Lower leg skin (tissue), 4 donors: ENCODE data around the gene C1orf52. TPM values are rescaled to one million over a fixed set of nuclear protein-coding genes. Genes with fewer than 3 reads are reported as not detected.
A peak's percentile ranks its signal among the peaks of the same experiment; 100 is the strongest.

Experiments used
- DNase-seq, 2 donors: peaks; one replicate each; pipeline ENCODE4 v3.0.0-alpha.2; 2019; ENCODE audit warnings: low spot score in 2 of 2
- H3K4me3 ChIP-seq: fragments of 200-600 bp; sonication (generic); 2 replicates; pipeline ENCODE4 v1.5.1; 2017; ENCODE audit warnings: mild to moderate bottlenecking, low read depth; ENCODE audit not compliant: poor library complexity, severe bottlenecking
- POLR2A ChIP-seq, 2 donors: fragments of 450-650 bp; IDR thresholded peaks; one replicate each; pipeline ENCODE4 v1.6.1; 2016 to 2017; ENCODE audit warnings: antibody characterized with exemption in 2 of 2, mild to moderate bottlenecking in 1 of 2, moderate library complexity in 1 of 2
- WGBS, 2 donors: methylation state at CpG; one replicate each; pipeline ENCODE4 v1.1.5; 2018; 5-methylcytosine and 5-hydroxymethylcytosine counted together
- intact Hi-C: fragments of 100-400 bp; cut with DNase I; formaldehyde crosslinking; loops from one replicate; pipeline ENCODE4 v1.15.0; 2023; ENCODE audit warnings: low total_unique reads
- total RNA-seq, 4 donors: library from RNA; depleted of rRNA; stranded (reverse); fragments of >200 nt; gene quantifications; one replicate each; pipeline ENCODE4 v1.1.0, GENCODE V29; 2016
- TF ChIP-seq, protein P1 (sequence below), 3 donors: fragments of 450-650 bp; IDR thresholded peaks; one replicate each; pipeline ENCODE4 v1.5.1; 2016; ENCODE audit warnings: antibody characterized with exemption in 3 of 3, mild to moderate bottlenecking in 3 of 3, moderate library complexity in 2 of 3

C1orf52 gene
- total RNA-seq, 4 donors from 2014 or later = 12.4 to 27.0 (median 20.5) TPM

DNA sequence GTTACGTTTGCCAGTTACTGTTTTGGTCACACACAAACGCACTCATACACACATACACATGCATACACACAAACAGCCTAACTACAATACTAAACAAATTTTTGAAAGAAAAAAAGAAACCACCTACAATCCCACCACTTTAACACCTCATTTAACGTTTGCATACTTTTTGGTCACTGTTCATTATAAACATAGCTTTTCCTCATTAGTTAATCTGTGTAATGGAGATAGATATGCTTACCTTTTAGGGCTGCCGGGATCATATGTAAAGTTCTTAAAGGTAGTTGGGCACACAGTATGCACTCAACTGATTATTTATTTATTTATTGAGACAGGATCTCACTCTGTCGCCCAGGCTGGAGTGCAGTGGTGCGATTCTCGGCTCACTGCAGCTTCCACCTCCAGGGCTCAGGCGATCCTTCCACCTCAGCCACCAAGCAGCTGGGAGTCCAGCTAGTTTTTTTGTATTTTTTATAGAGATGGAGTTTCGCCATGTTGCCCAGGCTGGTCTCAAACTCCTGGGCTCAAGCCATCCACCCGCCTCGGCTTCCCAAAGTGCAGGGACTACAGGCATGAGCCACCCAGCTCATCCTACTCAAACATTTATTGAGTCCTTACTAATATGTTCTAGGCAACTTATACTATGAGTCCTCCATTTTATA is 17.6 kb upstream of the C1orf52 start:
- 58 to 62% methylated on average over 11 of the region's 11 CpGs for WGBS, 2 donors
- intact Hi-C loops = no loop called here
- DNase-seq = no peak
- TF ChIP-seq, protein P1, sequence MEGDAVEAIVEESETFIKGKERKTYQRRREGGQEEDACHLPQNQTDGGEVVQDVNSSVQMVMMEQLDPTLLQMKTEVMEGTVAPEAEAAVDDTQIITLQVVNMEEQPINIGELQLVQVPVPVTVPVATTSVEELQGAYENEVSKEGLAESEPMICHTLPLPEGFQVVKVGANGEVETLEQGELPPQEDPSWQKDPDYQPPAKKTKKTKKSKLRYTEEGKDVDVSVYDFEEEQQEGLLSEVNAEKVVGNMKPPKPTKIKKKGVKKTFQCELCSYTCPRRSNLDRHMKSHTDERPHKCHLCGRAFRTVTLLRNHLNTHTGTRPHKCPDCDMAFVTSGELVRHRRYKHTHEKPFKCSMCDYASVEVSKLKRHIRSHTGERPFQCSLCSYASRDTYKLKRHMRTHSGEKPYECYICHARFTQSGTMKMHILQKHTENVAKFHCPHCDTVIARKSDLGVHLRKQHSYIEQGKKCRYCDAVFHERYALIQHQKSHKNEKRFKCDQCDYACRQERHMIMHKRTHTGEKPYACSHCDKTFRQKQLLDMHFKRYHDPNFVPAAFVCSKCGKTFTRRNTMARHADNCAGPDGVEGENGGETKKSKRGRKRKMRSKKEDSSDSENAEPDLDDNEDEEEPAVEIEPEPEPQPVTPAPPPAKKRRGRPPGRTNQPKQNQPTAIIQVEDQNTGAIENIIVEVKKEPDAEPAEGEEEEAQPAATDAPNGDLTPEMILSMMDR (IDR thresholded peaks at IDR 0.05) = no peak
- TF ChIP-seq POLR2A (IDR thresholded peaks at IDR 0.05) = no peak
- H3K4me3 ChIP-seq = peak overlapping the region; percentile 17

DNA sequence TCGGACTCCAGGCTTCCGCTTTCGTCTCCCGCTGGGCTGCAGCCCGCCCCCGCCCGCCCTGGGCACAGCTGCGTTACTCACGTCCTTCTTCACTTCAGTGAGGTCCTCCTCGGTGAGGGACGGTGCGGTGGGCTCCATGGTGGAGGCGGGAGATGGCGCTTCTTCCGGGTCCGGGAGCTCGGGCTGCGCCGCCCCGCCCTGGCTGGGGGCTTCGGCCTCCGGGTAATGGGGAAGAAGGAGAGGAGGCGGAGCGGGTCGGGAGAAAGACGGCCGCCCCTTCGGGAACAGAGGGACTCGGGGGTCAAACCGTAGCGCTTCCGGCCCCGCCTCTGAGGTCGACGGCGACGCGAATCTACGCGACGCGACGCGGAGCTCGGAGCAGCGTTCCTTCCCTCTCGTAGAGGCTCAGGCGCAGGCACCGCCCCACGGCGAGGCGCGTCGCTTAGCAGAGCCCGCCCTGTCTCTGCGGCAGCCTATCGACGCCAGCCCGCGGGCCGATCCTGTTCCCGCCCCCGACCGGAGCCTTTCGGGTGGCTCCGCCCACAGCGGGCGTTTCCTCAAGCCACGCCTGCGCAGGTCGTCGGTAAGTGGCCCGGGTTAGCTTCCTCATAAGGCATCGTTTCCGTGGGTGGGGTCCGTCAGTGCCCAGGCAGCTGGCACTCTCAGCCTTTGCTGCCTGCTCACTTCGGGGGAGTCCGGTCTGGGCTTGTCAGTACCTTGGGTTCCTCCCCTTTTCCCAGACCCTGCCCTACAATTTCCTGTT is 16.9 kb upstream of the C1orf52 start, which contains the start of gene BCL10:
Gene BCL10, minus strand, starts transcription at position 418 of the 763 bp plus-strand sequence. Its CDS starts 280 bp downstream, at position 138.
- intact Hi-C loops = no loop called here
- TF ChIP-seq, protein P1 (IDR thresholded peaks at IDR 0.05) = no peak
- peak in 1 of 2 donors; percentile 72 for TF ChIP-seq POLR2A (IDR thresholded peaks at IDR 0.05)
- peak within 1 kb of the TSS; percentile 94 for H3K4me3 ChIP-seq
- DNase-seq = peak; percentile 98 to 100
- WGBS, 2 donors = 0 to 1% methylated on average over 61 to 73 of the region's 78 CpGs

DNA sequence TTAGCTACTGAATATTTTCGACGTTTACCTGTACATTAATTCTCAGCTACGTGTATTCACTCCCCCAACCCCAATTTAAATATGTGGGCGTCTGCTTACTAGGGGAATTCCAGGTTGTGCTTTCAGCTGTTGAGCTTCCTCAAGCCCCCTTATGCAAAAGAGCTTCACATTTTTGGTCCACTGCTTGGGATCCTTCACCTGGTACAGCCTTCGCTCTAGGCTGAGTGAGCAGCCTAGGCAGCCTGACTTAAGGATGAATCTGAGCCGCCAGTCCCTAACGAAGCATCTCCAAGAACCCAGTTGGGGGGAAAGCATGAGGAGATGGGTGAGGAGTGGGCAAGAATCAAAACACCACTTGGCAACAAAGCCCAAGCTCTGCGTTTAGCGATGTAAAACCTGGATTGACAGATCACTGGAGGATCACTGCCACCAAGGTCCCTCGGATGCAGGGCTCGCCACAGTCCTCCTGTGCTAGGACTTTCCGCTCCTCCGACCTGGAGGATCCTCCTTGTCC is 16.3 kb upstream of the C1orf52 start:
- TF ChIP-seq POLR2A (IDR thresholded peaks at IDR 0.05) = no peak
- 0 to 2% methylated on average over 13 of the region's 13 CpGs for WGBS, 2 donors
- H3K4me3 ChIP-seq = peak overlapping the region; percentile 94
- no peak for DNase-seq
- intact Hi-C loops = no loop called here

DNA sequence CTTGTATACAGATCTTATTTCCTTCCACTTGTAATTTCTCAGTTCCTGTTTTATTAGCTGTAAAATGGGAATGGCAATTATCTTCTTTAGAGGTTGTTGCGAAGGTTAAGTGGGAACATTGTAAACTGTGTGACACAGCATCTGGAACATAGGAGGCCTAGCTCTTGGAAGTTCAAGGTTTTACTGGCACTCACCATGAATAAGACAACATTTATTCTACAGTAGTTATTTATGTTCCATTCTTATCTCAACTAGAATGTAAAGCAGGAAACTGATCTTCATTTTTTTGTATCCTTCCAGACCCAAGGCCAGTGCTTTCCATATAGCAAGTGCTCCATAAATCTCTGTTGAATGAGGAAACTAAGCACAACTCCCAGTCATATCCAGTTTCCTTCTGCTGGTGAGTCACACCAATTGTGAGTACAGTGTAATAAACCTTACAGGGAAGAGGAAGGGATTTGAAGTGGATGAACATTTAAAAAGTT is 15.5 kb upstream of the C1orf52 start:
- TF ChIP-seq, protein P1 (IDR thresholded peaks at IDR 0.05) = no peak
- TF ChIP-seq POLR2A (IDR thresholded peaks at IDR 0.05) = no peak
- H3K4me3 ChIP-seq = no peak overlapping the region
- intact Hi-C loops = no loop called here
- 50 to 61% methylated on average over 1 of the region's 1 CpG for WGBS, 2 donors
- no peak for DNase-seq

DNA sequence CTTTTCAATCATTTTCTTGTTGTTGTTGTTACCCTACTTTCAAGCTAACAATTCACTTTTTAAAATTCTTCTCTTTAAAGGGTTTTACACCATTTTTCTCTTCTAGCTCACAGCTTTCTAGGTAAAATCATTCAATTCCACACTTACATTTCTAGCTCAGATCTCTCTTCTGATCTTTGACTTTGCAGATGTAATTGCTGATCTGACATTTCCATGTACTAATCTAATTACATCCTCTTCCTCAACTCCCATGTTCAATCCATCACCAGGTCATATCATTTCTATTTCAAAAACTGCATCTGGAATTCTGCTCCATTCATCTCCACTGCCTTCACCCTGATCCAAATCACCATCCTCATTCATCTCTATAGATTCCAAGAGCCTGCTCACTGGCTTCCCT is 13.9 kb upstream of the C1orf52 start:
- intact Hi-C loops = no loop called here
- no peak overlapping the region for H3K4me3 ChIP-seq
- TF ChIP-seq POLR2A (IDR thresholded peaks at IDR 0.05) = no peak
- no peak for DNase-seq

DNA sequence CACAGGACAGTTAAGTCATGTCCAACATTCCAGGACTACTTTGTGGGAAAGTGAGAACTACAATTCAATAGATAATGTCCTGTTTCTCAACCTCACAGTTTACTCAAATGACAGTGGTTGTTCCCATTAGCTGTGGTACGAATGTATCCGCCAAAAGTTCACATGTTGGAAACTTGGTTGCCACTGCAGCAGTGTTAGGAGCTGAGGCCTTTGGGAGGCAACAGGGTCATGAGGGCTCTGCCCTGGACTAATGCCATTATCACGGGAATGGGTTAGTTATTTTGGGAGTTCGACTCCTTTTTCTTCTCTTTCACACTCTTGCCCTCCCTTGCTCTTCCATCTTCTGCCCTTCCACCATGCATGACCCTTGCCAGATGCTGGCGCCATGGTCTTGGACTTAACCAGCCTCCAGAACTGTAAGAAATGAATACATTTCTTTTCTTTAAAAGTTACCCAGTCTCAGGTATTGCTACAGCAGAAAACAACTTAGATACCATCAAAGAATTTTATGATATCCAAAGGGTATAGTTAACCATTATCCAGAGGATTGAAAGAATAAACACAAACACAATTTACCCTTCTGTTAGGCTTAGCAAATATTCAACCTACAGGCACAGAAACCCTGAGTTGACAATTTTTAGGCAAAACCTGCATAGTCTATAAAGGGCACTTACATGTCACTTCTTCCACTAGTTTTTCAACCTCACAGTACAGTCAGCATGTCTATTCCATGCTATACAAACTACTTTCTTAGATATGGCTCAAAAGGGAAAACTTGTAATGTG is 9.5 kb upstream of the C1orf52 start:
- WGBS, 2 donors = 88 to 91% methylated on average over 5 of the region's 5 CpGs
- intact Hi-C loops = no loop called here
- no peak overlapping the region for H3K4me3 ChIP-seq
- TF ChIP-seq POLR2A (IDR thresholded peaks at IDR 0.05) = no peak
- TF ChIP-seq, protein P1 (IDR thresholded peaks at IDR 0.05) = no peak
- DNase-seq = no peak
